H1 (cell line): ENCODE data around the gene ZNF689.

Experiments
- ASH2L ChIP-seq: fragments of 200-600, 300-600 bp; sonication (generic); IDR thresholded peaks from one replicate; pipeline ENCODE4 v1.7.1; 2017; ENCODE audit warnings: low read length
- CHD1 ChIP-seq: IDR thresholded peaks from 2 replicates; pipeline ENCODE4 v1.6.1; 2012; ENCODE audit warnings: low read depth, low read length, improper control_type of control experiment
- EP300 ChIP-seq, 2 experiments: IDR thresholded peaks; 1 replicate in 1 of 2; 2 replicates in 1 of 2; pipeline ENCODE4 v1.6.1; 2011 to 2012; ENCODE audit warnings: low read depth in 2 of 2, low read length in 2 of 2, mild to moderate bottlenecking in 2 of 2, borderline replicate concordance in 1 of 2, inconsistent platforms in 1 of 2, moderate library complexity in 1 of 2
- EZH2 ChIP-seq: fragments of 200-600 bp; sonication (generic); IDR thresholded peaks from 2 replicates; pipeline ENCODE4 v1.7.1; 2012; ENCODE audit warnings: low read depth, mild to moderate bottlenecking, moderate library complexity, low read length, inconsistent platforms; ENCODE audit not compliant: severe bottlenecking
- JUN ChIP-seq: IDR thresholded peaks from 2 replicates; pipeline ENCODE4 v1.6.1; 2011; ENCODE audit warnings: low read depth, mild to moderate bottlenecking, improper control_type of control experiment, low read length
- POLR2A ChIP-seq, 2 experiments: IDR thresholded peaks; 1 replicate in 1 of 2; 2 replicates in 1 of 2; pipeline ENCODE4 v1.6.1; 2011; ENCODE audit warnings: low read depth in 2 of 2, low read length in 2 of 2, mild to moderate bottlenecking in 2 of 2; ENCODE audit errors: control extremely low read depth in 1 of 2
- POLR2AphosphoS5 ChIP-seq: IDR thresholded peaks from 2 replicates; pipeline ENCODE4 v1.6.1; 2011; ENCODE audit warnings: low read depth, low read length
- SIX5 ChIP-seq: IDR thresholded peaks from 2 replicates; pipeline ENCODE4 v1.6.1; 2011; ENCODE audit warnings: mild to moderate bottlenecking, low read depth, low read length
- TCF12 ChIP-seq: IDR thresholded peaks from 2 replicates; pipeline ENCODE4 v1.6.1; 2011; ENCODE audit warnings: low read depth, mild to moderate bottlenecking, low read length
- TEAD4 ChIP-seq: IDR thresholded peaks from 2 replicates; pipeline ENCODE4 v1.6.1; 2012; ENCODE audit warnings: low read depth, low read length, inconsistent platforms, mixed read lengths
- TF ChIP-seq, protein P1 (sequence below), 3 experiments: IDR thresholded peaks; 1 replicate in 2 of 3; 2 replicates in 1 of 3; pipeline versions ENCODE4 v1.5.1 to v1.6.1; 2011; ENCODE audit warnings: low read length in 3 of 3, mild to moderate bottlenecking in 3 of 3, inconsistent platforms in 2 of 3, low read depth in 1 of 3, moderate library complexity in 1 of 3; ENCODE audit not compliant: insufficient read depth in 1 of 3; ENCODE audit errors: control extremely low read depth in 1 of 3

DNA sequence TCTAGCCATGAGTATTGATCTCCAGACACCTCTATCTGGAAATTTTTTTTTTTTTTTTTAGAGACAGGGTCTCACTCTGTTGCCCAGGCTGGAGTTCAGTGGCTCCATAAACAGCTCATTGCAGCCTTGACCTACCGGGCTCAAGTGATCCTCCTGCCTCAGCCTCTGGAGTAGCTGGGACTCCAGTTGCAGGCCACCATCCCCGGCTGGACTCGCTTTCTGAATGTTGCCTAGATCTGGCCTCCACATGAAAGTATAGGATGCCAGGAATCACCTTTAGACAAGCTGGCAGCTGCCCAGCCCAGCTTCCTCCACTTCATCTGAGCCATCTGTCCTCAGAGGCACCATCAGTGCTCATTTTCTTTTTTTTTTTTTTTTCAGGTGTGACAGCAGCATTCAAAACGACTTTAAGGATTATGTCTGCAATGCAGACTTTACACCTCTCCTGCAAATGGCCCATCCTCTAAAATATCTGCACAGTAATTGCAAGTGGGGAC, 34.2 kb upstream of the ZNF689 start:
- TF ChIP-seq EZH2 (no peak), POLR2AphosphoS5 (no peak), TEAD4 (no peak), POLR2A (IDR thresholded peaks at IDR 0.05; ENCODE audit: control extremely low read depth in 1 of 2, low read depth in 2 of 2, low read length in 2 of 2) (no peak), ASH2L (no peak), CHD1 (no peak), JUN (no peak), TCF12 (no peak), EP300 (IDR thresholded peaks at IDR 0.05; ENCODE audit: borderline replicate concordance in 1 of 2, low read depth in 2 of 2, low read length in 2 of 2) (no peak), SIX5 (no peak)
- TF ChIP-seq, protein P1, sequence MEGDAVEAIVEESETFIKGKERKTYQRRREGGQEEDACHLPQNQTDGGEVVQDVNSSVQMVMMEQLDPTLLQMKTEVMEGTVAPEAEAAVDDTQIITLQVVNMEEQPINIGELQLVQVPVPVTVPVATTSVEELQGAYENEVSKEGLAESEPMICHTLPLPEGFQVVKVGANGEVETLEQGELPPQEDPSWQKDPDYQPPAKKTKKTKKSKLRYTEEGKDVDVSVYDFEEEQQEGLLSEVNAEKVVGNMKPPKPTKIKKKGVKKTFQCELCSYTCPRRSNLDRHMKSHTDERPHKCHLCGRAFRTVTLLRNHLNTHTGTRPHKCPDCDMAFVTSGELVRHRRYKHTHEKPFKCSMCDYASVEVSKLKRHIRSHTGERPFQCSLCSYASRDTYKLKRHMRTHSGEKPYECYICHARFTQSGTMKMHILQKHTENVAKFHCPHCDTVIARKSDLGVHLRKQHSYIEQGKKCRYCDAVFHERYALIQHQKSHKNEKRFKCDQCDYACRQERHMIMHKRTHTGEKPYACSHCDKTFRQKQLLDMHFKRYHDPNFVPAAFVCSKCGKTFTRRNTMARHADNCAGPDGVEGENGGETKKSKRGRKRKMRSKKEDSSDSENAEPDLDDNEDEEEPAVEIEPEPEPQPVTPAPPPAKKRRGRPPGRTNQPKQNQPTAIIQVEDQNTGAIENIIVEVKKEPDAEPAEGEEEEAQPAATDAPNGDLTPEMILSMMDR (IDR thresholded peaks at IDR 0.05; ENCODE audit: control extremely low read depth in 1 of 3, insufficient read depth in 1 of 3, low read depth in 1 of 3, low read length in 3 of 3): no peak
